ENCODE data around the gene BCL6B. TPM values are rescaled to one million over a fixed set of nuclear protein-coding genes. Genes with fewer than 3 reads are reported as not detected.
"Not testable (repeated sequence)": the region's sequence is repeated elsewhere in the genome, so short reads cannot be mapped to it uniquely, and the experiment has no call there.

The BCL6B gene, protein sequence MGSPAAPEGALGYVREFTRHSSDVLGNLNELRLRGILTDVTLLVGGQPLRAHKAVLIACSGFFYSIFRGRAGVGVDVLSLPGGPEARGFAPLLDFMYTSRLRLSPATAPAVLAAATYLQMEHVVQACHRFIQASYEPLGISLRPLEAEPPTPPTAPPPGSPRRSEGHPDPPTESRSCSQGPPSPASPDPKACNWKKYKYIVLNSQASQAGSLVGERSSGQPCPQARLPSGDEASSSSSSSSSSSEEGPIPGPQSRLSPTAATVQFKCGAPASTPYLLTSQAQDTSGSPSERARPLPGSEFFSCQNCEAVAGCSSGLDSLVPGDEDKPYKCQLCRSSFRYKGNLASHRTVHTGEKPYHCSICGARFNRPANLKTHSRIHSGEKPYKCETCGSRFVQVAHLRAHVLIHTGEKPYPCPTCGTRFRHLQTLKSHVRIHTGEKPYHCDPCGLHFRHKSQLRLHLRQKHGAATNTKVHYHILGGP
- not detected for total RNA-seq

DNA sequence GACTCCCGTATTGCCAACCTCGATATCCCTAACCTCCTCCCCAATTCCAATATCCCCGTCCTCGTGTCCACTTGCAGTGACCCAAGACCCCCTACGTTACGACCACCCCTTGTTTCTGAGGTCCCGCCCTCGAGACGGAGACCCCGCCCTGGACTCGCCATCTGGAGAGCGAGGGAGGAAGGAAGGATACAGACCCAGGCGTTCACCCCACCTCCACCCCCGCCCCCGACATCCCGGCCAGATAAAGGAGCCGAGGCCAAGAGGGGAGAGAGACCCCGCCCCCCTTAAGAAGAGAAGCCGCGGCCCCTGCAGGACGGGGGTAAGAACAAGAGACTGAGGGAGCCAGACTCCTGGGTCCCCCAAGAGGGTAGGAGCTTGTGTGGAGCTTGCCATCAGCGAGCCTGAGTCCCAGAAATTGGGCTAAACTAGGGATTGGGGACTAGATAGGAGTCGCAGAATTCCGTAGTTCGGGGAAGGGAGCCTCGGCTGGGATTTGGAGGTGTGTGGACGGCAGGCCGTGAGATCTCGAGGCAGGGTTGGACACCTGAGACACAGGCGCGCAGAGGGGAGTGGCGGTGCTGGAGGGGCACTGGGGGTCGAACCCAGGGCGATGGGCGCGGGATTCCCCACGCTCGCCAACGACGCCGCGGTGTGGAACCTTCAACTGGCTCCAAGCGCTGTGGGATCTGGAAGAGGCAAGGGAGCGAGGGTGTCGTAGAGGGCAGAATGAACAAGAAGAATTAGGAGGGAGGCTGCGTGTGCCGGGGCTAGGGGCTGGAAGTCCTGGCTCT, at the start of gene BCL6B:
Gene BCL6B (plus strand): TSS at position 270 of the 791 bp plus-strand sequence. CDS start 622 bp downstream, outside the sequence.
- Histone ChIP-seq H3K27me3 (ENCODE audit: insufficient read depth, low read length) (peaks cover 6% of the 10 kb centered on the region), H3K4me1 (ENCODE audit: insufficient read depth, low read length) (peaks cover 36% of the 10 kb centered on the region), H3K9me3 (ENCODE audit: low read depth, low read length) (no peaks in the 10 kb centered on the region), H3K4me3 (ENCODE audit: low read length) (peak within 1 kb of the TSS; percentile 21)

DNA sequence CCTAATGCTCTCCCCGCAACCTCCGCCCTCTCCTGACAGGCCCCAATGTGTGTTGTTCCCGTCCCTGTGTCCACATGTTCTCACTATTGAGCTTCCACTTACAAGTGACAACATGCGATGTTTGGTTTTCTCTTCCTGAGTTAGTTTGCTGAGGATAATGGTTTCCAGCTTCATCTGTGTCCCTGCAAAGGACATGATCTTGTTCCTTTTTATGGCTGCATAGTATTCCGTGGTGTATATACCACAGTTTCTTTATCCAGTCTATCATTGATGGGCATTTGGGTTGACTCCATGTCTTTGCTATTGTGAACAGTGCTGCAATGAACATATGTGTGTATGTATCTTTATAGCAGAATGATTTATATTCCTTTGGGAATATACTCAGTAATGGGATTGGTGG, 43.4 kb upstream of the BCL6B start:
- H3K27me3 ChIP-seq (ENCODE audit: insufficient read depth, low read length); H3K4me3 ChIP-seq (ENCODE audit: low read length); H3K9me3 ChIP-seq (ENCODE audit: low read depth, low read length); H3K4me1 ChIP-seq (ENCODE audit: insufficient read depth, low read length): not testable (repeated sequence)

DNA sequence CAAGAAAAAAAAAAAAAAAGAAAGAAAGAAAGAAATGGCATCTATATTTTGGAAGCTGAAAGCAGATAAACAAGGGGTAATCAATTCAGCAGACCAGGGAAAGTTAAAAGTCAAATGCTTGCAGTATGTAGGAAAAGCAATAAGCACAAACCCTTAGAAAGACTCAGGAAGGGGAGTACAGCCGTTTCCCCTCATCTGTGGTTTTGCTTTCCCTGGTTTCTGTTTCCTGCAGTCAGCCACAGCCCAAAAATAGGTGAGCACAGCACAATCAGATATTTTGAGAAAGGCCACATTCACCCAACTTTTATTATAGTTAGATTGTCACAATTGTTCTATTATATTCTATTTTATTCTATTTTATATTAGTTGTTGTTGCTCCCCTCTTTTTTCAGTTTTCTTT, 41.4 kb upstream of the BCL6B start:
- H3K27me3 ChIP-seq (ENCODE audit: insufficient read depth, low read length): no peaks in the 10 kb centered on the region
- no peaks in the 10 kb centered on the region for H3K9me3 ChIP-seq (ENCODE audit: low read depth, low read length)
- H3K4me3 ChIP-seq (ENCODE audit: low read length): no peak overlapping the region
- H3K4me1 ChIP-seq (ENCODE audit: insufficient read depth, low read length): peaks cover 7% of the 10 kb centered on the region

DNA sequence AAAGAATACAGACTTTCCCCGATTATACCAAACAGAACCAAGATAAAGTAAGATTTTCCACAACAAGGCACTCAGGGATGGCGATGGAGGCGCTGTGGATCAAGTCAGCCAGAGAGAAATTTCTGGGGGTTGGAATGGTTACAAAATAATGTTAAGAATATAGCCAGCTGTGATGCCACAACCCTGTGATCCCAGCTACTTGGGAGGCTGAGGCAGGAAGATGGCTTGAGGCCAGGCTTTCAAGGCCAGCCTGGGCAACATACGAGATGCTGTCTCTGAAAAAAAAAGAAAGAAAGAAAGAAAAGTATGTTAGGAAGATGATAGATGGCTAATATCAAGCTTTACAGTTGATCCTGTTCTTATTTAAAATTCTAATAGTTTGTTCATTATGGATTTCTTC, 37.6 kb upstream of the BCL6B start:
- peaks cover 7% of the 10 kb centered on the region for H3K4me1 ChIP-seq (ENCODE audit: insufficient read depth, low read length)
- no peaks in the 10 kb centered on the region for H3K27me3 ChIP-seq (ENCODE audit: insufficient read depth, low read length)
- no peaks in the 10 kb centered on the region for H3K9me3 ChIP-seq (ENCODE audit: low read depth, low read length)
- H3K4me3 ChIP-seq (ENCODE audit: low read length): no peak overlapping the region

DNA sequence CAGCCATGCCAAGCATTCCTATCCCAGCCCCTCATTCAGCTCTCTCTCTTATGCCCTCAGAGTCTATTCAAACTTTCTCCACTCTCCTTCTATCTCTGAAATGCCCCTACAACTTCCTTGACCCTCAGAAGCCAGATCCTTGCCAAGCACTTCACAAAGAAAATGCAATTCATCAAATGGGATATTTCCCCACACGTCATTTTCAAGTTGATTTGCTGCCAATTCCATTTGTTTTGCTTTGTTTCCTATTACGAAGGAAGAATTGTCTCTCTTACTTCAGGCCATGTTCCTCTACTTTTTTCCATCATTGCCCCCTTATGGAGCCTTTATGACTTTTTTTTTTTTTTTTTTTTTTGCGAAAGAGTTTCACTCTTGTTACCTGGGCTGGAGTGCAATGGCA, 36.2 kb upstream of the BCL6B start:
- Histone ChIP-seq H3K9me3 (ENCODE audit: low read depth, low read length) (no peaks in the 10 kb centered on the region), H3K27me3 (ENCODE audit: insufficient read depth, low read length) (no peaks in the 10 kb centered on the region), H3K4me1 (ENCODE audit: insufficient read depth, low read length) (no peaks in the 10 kb centered on the region), H3K4me3 (ENCODE audit: low read length) (no peak overlapping the region)

DNA sequence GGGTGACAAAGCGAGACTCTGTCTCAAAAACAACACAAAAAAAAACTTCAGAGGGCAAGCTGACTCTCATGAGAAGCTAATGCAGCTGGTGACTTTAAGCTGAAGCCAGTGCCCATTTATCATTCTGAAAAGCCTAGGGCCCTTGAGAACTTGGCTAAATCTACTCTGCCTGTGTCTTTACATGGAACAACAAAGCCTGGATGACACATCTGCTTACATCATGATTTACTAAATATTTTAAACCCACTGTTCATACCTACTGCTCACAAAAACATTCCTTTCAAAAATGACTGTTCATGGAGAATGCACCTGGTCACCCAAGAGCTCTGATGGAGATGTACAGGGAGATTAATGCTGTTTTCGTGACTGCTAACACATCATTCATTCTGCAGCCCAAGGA, 33.1 kb upstream of the BCL6B start:
- no peaks in the 10 kb centered on the region for H3K27me3 ChIP-seq (ENCODE audit: insufficient read depth, low read length)
- no peak overlapping the region for H3K4me3 ChIP-seq (ENCODE audit: low read length)
- no peaks in the 10 kb centered on the region for H3K4me1 ChIP-seq (ENCODE audit: insufficient read depth, low read length)
- H3K9me3 ChIP-seq (ENCODE audit: low read depth, low read length): no peaks in the 10 kb centered on the region

DNA sequence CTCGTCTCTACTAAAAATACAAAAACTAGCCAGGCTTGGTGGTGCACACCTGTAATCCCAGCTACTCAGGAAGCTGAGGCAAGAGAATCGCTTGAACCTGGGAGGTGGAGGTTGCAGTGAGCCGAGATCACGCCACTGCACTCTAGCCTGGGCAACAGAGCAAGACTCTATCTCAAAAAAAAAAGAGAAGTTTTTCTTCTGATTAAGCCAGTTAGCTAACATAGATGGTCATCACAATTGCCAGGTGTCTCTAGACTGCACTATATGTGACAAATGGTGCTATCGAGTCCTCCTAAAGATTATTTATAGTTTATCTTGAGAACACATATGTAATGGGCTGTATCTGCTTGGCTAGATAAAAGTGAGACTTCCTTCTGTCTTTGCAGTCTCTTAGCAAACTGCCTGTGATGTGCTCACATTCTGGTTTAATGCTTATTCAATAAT, 29.2 kb upstream of the BCL6B start:
- H3K9me3 ChIP-seq (ENCODE audit: low read depth, low read length); H3K4me1 ChIP-seq (ENCODE audit: insufficient read depth, low read length); H3K4me3 ChIP-seq (ENCODE audit: low read length); H3K27me3 ChIP-seq (ENCODE audit: insufficient read depth, low read length): not testable (repeated sequence)

DNA sequence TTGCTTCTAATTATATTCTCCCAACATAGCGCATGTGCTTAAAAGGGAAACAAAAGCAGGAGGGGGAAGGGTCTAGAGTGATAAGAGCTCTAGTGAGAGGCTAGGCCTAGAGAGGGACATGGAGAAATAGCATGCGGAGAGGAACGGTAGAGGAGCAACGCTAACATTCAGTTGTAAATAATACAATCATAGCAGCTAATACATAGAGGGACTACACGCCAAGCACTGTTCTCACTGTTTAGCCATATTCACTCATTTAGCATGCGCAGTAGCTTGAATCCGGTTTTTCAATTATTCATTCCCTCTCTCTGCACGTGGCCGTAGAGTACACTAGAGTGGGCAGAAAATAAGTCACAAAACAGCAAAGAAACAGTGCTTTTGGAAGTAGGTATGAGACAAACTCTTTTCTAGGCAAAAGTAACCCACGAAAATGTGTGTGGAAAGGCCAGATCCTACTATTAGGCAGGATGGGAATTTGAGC, 28.7 kb upstream of the BCL6B start:
- Histone ChIP-seq H3K9me3 (ENCODE audit: low read depth, low read length) (no peaks in the 10 kb centered on the region), H3K27me3 (ENCODE audit: insufficient read depth, low read length) (no peaks in the 10 kb centered on the region), H3K4me3 (ENCODE audit: low read length) (no peak overlapping the region), H3K4me1 (ENCODE audit: insufficient read depth, low read length) (no peaks in the 10 kb centered on the region)

DNA sequence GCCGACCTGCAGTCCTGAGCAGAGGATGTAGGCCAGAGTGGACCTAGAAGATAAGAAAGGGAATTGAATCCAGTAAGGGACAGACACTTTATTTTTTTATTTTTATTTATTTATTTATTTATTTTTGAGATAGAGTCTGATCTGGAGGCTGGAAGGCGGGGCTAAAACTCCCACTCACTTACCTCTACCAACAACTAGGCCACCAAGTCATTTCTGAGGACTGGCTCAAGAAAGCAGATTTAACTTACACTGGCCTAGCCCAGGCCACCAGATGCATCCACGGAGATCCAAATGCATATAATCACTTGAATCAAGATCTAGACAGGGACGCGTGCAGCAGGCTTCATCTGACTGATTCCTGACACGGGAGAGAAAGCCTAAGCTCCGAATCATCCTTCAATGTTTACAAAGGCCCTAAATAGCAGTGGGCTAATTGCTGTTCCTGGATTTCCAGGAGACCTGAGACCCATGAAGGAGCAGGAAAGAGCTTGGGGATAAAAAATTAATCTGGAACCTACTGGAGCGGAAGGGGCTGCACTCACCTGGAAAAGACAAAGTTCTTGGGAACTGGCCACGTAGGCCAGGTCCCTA, 28.1 kb upstream of the BCL6B start:
- H3K9me3 ChIP-seq (ENCODE audit: low read depth, low read length): no peaks in the 10 kb centered on the region
- no peak overlapping the region for H3K4me3 ChIP-seq (ENCODE audit: low read length)
- H3K4me1 ChIP-seq (ENCODE audit: insufficient read depth, low read length): no peaks in the 10 kb centered on the region

DNA sequence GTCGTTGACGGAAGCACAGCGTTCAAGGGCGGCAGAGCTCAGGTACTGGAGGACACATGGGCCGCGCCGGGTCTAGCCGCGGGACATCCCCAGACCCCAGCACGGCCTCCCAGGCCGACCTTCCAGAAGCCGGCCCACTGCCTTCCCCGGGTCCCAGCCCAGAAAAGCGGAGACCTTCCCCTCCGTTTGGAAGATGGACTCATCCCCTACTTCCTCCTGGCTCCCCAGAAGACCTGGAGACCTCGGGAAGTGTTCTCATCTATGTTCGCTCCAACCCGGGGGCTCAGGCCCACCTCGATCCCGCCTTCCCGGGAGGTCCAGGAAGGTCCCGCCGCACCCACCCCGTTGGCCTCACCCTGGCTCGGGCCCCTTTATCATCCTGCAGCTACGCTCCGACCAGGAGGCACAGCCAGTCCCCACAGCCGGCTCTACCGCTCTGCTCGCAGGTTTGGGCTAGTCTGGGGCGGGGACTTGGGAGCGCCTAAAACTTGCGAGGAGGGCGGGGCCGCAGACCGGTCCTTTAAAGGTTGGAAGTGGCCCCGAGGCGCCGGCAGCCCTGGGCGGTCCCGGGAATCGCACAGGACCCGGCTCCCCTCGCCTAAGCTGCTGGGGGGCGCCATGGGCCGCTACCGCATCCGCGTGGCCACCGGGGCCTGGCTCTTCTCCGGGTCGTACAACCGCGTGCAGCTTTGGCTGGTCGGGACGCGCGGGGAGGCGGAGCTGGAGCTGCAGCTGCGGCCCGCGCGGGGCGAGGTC, 27.2 kb upstream of the BCL6B start, which contains the start of gene ALOX12:
Gene ALOX12 (plus strand): TSS at position 550 of the 756 bp plus-strand sequence. CDS start 69 bp downstream, at position 619.
- no peak within 1 kb of the TSS for H3K4me3 ChIP-seq (ENCODE audit: low read length)
- H3K27me3 ChIP-seq (ENCODE audit: insufficient read depth, low read length): no peaks in the 10 kb centered on the region
- H3K9me3 ChIP-seq (ENCODE audit: low read depth, low read length): no peaks in the 10 kb centered on the region
- no peaks in the 10 kb centered on the region for H3K4me1 ChIP-seq (ENCODE audit: insufficient read depth, low read length)

More for the DNA sequence above, 28.1 kb upstream of the BCL6B start:
- no peaks in the 10 kb centered on the region for H3K27me3 ChIP-seq (ENCODE audit: insufficient read depth, low read length)

DNA sequence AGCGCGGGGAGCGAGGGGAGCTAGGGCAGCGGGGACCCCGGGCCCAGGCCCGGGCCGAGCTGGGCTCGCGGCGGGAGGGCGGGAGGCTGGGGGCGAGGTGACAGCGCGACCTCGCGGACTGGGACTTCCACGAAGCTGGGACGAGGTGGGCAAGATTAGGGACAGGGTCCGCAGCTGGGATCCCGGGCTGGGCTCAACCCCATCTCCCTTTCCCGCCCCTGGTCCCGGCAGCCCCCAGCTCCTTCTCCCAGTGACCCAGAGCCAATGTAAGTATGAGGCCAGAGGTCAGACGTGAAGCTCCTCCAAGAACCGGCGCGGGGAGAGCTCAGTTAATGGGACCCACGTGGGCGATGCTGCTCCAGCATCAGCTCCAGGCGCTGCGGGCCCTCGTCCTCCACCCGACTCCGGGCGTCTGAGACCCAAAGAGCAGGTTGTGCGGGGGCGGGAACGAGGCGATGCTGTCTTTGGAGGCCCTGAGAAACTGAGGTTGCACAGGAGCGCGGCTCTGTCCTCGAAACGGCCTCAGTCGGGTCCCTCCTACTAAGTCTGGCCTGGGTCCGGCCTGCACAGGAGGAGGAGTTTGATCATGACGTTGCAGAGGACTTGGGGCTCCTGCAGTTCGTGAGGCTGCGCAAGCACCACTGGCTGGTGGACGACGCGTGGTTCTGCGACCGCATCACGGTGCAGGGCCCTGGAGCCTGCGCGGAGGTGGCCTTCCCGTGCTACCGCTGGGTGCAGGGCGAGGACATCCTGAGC, 26.4 kb upstream of the BCL6B start:
- H3K9me3 ChIP-seq (ENCODE audit: low read depth, low read length): no peaks in the 10 kb centered on the region
- no peaks in the 10 kb centered on the region for H3K4me1 ChIP-seq (ENCODE audit: insufficient read depth, low read length)
- H3K4me3 ChIP-seq (ENCODE audit: low read length): no peak overlapping the region
- H3K27me3 ChIP-seq (ENCODE audit: insufficient read depth, low read length): no peaks in the 10 kb centered on the region

DNA sequence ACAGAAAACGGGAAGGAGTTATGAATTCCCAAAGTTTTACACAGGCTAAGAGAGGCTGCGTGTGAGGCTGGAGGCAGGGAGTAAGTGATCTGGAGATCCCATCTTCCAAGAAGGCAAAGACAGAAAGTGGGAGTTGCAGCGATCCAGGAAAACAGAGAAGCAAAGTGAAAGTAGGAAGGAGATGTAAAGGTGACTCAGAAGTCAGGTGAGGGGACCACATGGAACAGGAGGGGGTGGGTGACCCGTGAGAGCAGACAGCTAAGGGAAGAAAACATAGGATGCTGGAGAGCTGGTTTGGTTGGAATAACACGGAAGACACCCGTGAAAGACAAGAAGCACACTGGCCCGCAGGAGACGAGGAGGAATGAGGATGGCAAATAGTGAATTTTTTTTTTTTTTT, 25.7 kb upstream of the BCL6B start:
- no peaks in the 10 kb centered on the region for H3K4me1 ChIP-seq (ENCODE audit: insufficient read depth, low read length)
- no peaks in the 10 kb centered on the region for H3K27me3 ChIP-seq (ENCODE audit: insufficient read depth, low read length)
- no peak overlapping the region for H3K4me3 ChIP-seq (ENCODE audit: low read length)
- no peaks in the 10 kb centered on the region for H3K9me3 ChIP-seq (ENCODE audit: low read depth, low read length)

DNA sequence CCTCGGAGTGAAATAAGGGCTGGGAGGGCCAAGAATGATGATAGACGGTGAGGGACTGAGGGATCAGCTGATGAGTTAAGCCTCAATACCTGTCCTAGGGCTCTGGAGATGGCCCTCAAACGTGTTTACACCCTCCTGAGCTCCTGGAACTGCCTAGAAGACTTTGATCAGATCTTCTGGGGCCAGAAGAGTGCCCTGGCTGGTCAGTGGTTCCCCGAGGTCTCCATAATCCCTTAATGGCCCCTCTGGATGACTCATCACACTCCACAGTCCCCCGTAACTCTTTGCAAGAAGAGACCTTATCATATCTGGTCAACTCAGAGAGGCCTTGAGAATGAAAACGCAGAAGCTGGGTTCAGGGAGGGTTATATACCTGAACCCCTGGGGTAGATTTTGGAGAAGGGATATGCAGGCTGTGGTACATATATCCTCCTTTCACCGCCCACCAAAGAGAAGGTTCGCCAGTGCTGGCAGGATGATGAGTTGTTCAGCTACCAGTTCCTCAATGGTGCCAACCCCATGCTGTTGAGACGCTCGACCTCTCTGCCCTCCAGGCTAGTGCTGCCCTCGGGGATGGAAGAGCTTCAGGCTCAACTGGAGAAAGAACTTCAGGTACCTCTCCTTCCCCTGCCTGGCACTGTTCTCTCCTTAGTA, 23.9 kb upstream of the BCL6B start:
- no peaks in the 10 kb centered on the region for H3K9me3 ChIP-seq (ENCODE audit: low read depth, low read length)

More for the DNA sequence above, 23.9 kb upstream of the BCL6B start:
- H3K4me3 ChIP-seq (ENCODE audit: low read length): no peak overlapping the region
- H3K27me3 ChIP-seq (ENCODE audit: insufficient read depth, low read length): no peaks in the 10 kb centered on the region
- H3K4me1 ChIP-seq (ENCODE audit: insufficient read depth, low read length): no peaks in the 10 kb centered on the region

Data from mononuclear cell (primary cell).